ENCODE results near the gene TRIM62.

- no peak for TF ChIP-seq CTCF (conservative IDR thresholded peaks at IDR 0.05; ENCODE audit: low read depth, low read length)
- no peak for TF ChIP-seq EZH2 (IDR thresholded peaks at IDR 0.05; ENCODE audit: borderline replicate concordance, low read depth, low read length, poor library complexity, severe bottlenecking)
Observed at GRCh38 chr1:33162141-33162540, 19.7 kb downstream of the TRIM62 start.

Measured in A673 (cell line).